OCI-LY1 (cell line): ENCODE data around the gene PDGFD.

Source experiments
- H2AFZ ChIP-seq: fragments of 200-600 bp; sonication (generic), shearing (Covaris generic); 2 replicates; pipeline ENCODE4 v1.6.0; 2014; ENCODE audit warnings: antibody characterized with exemption, mild to moderate bottlenecking, low read length
- H3F3A ChIP-seq: fragments of 200-600 bp; sonication (generic), shearing (Covaris generic); 2 replicates; pipeline ENCODE4 v1.6.0; 2014; ENCODE audit warnings: mild to moderate bottlenecking, antibody characterized with exemption, low read length, moderate library complexity; ENCODE audit not compliant: insufficient read depth
- H3K27ac ChIP-seq: fragments of 200-600 bp; sonication (generic); 2 replicates; pipeline ENCODE4 v1.5.1; 2014; ENCODE audit warnings: low read length, mixed run types, mild to moderate bottlenecking, low read depth; ENCODE audit not compliant: poor library complexity, severe bottlenecking
- H3K27me3 ChIP-seq: fragments of 200-600 bp; sonication (generic); 2 replicates; pipeline ENCODE4 v1.6.0; 2014; ENCODE audit warnings: antibody characterized with exemption, mild to moderate bottlenecking, low read length, moderate library complexity; ENCODE audit not compliant: insufficient read depth
- H3K36me3 ChIP-seq: fragments of 200-600 bp; sonication (generic); 2 replicates; pipeline ENCODE4 v1.6.1; 2014; ENCODE audit warnings: mild to moderate bottlenecking, antibody characterized with exemption, low read length, moderate library complexity, mixed read lengths; ENCODE audit not compliant: insufficient read depth
- H3K4me1 ChIP-seq: fragments of 200-600 bp; sonication (generic); 2 replicates; pipeline ENCODE4 v1.5.1; 2014; ENCODE audit warnings: mild to moderate bottlenecking, low read length, moderate library complexity; ENCODE audit not compliant: insufficient read depth, severe bottlenecking
- H3K4me2 ChIP-seq: fragments of 200-600 bp; sonication (generic), shearing (Covaris generic); 2 replicates; pipeline ENCODE4 v1.6.1; 2014; ENCODE audit warnings: low read length
- H3K4me3 ChIP-seq: fragments of 200-600 bp; sonication (generic); 2 replicates; pipeline ENCODE4 v1.5.1; 2014; ENCODE audit warnings: low read length, low read depth, mild to moderate bottlenecking, mixed read lengths; ENCODE audit not compliant: poor library complexity, severe bottlenecking
- H3K79me2 ChIP-seq: fragments of 200-600 bp; shearing (Covaris generic); 2 replicates; pipeline ENCODE4 v1.6.1; 2016; ENCODE audit warnings: mixed run types, low read length, mixed read lengths; ENCODE audit not compliant: insufficient read depth
- H3K9ac ChIP-seq: fragments of 200-600 bp; sonication (generic), shearing (Covaris generic); 2 replicates; pipeline ENCODE4 v1.6.1; 2014; ENCODE audit warnings: mild to moderate bottlenecking, low read length, mixed read lengths
- H3K9me2 ChIP-seq: fragments of 200-600 bp; sonication (generic), shearing (Covaris generic); 2 replicates; pipeline ENCODE4 v1.6.1; 2014; ENCODE audit warnings: low read depth, mild to moderate bottlenecking, low read length, mixed read lengths
- H3K9me3 ChIP-seq: fragments of 200-600 bp; shearing (Covaris generic); 2 replicates; pipeline ENCODE4 v1.6.1; 2014; ENCODE audit warnings: low read length, mixed read lengths
- H4K20me1 ChIP-seq: fragments of 200-600 bp; sonication (generic), shearing (Covaris generic); 2 replicates; pipeline ENCODE4 v1.6.0; 2016; ENCODE audit warnings: mild to moderate bottlenecking, low read length; ENCODE audit not compliant: insufficient read depth
- CTCF ChIP-seq: fragments of 200-600 bp; sonication (generic), shearing (Covaris generic); IDR thresholded peaks from 2 replicates; pipeline ENCODE4 v1.5.1; 2017; ENCODE audit warnings: mild to moderate bottlenecking, antibody characterized with exemption, low read length, moderate library complexity, mixed read lengths
- EZH2 ChIP-seq: fragments of 200-600 bp; sonication (generic), shearing (Covaris generic); IDR thresholded peaks from 2 replicates; pipeline ENCODE4 v1.8.0; 2017; ENCODE audit warnings: borderline replicate concordance, mixed run types, mild to moderate bottlenecking, antibody characterized with exemption, low read length, moderate library complexity, mixed read lengths

Gene PDGFD

GRCh38 chr11:104064034-104064630, 99.8 kb downstream of the PDGFD start:
- Histone ChIP-seq H3K27me3 (no peaks in the 10 kb centered on the region), H3K79me2 (no peaks in the 10 kb centered on the region), H3K4me2 (no peak overlapping the region), H3K4me3 (no peak overlapping the region), H3K9ac (no peak overlapping the region), H3F3A (no peaks in the 10 kb centered on the region), H3K27ac (no peak overlapping the region), H3K36me3 (no peaks in the 10 kb centered on the region), H2AFZ (no peak overlapping the region), H3K4me1 (peaks cover 18% of the 10 kb centered on the region), H3K9me2 (no peaks in the 10 kb centered on the region), H4K20me1 (no peaks in the 10 kb centered on the region), H3K9me3 (peaks cover 5% of the 10 kb centered on the region)
- TF ChIP-seq CTCF (no peak), EZH2 (no peak)

DNA sequence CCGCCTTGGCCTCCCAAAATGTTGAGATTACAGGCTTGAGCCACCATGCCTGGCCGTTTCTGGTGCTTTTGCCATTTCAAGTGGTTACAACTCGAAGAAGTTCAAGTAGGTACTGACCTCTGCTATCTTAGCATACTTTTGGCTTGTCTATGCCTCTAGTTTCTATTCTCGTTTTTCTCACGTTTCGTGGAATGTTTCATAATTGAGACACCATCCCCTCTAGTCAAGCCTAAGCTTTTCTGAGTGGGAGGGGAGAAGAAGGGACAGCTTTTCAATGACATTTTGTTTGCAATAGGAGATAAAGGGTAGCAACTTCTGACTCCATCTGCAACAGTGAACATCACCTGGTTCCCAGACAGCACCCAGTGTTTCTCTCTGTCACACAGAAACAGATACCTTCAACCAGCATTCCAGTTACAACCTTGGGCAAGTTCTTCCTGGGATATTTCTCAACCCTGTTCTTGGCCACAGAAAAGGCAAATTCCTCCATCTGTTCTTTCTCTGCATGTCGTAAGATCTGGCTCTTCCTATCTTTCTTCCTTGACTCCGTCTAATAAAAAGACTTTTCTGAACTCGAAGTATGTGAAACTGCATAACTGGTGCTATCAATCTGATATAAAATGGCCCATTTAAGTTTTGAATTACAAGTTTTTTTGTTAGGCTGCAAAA, 102.0 kb downstream of the PDGFD start:
- no peak overlapping the region for H3K9ac ChIP-seq
- H4K20me1 ChIP-seq, result no peaks in the 10 kb centered on the region
- H3K9me3 ChIP-seq, result peaks cover 5% of the 10 kb centered on the region
- no peak overlapping the region for H3K4me2 ChIP-seq
- H3K9me2 ChIP-seq, result no peaks in the 10 kb centered on the region
- no peaks in the 10 kb centered on the region for H3K27me3 ChIP-seq
- H3F3A ChIP-seq, result no peaks in the 10 kb centered on the region
- H3K79me2 ChIP-seq, result no peaks in the 10 kb centered on the region
- no peak overlapping the region for H3K27ac ChIP-seq
- TF ChIP-seq CTCF, result no peak
- TF ChIP-seq EZH2, result no peak
- H3K4me3 ChIP-seq, result no peak overlapping the region
- H3K4me1 ChIP-seq, result peaks cover 18% of the 10 kb centered on the region
- H2AFZ ChIP-seq, result no peak overlapping the region
- H3K36me3 ChIP-seq, result no peaks in the 10 kb centered on the region

- peaks cover 18% of the 10 kb centered on the region for H3K4me1 ChIP-seq
- H3K4me2 ChIP-seq, result 0 out of 2 replicates have a peak overlapping the region, but pooled peaks have one; percentile 0
- no peak overlapping the region for H2AFZ ChIP-seq
- no peaks in the 10 kb centered on the region for H3K27me3 ChIP-seq
- H3F3A ChIP-seq, result no peaks in the 10 kb centered on the region
- H3K36me3 ChIP-seq, result no peaks in the 10 kb centered on the region
- H3K79me2 ChIP-seq, result no peaks in the 10 kb centered on the region
- TF ChIP-seq EZH2 (no peak), CTCF (no peak)
- no peaks in the 10 kb centered on the region for H4K20me1 ChIP-seq
- no peak overlapping the region for H3K4me3 ChIP-seq
- H3K9ac ChIP-seq, result no peak overlapping the region
- peaks cover 5% of the 10 kb centered on the region for H3K9me3 ChIP-seq
- H3K27ac ChIP-seq, result no peak overlapping the region
- H3K9me2 ChIP-seq, result no peaks in the 10 kb centered on the region
These were observed 103.1 kb downstream of the PDGFD start for GRCh38 chr11:104060820-104061219.
